COLO668 (cell line): ENCODE results near the gene P2RX1.
"Not testable (repeated sequence)": the region's sequence is repeated elsewhere in the genome, so short reads cannot be mapped to it uniquely, and the experiment has no call there.

ENCODE experiments used
- DNase-seq: peaks from one replicate; lab custom pipeline; 2025; ENCODE audit not compliant: unreplicated experiment; lab: John Stamatoyannopoulos, UW

P2RX1 gene

DNA sequence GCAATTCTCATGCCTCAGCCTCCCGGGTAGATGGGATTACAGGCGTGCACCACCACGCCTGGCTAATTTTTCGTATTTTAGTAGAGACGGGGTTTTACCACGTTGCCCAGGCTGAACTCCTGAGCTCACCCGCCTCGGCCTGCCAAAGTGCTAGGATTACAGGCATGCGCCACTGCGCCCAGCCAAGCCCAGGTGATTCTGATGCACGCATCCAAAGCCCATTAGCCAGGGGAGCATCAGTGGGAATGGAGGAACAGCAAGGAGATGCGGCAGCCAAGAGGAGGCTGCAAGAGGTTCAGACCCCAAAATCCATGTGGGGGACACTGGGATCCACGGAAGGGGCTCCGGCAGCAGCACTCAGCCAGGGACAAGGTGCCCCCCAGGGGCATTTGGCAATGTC is 35.9 kb upstream of the P2RX1 start:
- no peak for DNase-seq

DNA sequence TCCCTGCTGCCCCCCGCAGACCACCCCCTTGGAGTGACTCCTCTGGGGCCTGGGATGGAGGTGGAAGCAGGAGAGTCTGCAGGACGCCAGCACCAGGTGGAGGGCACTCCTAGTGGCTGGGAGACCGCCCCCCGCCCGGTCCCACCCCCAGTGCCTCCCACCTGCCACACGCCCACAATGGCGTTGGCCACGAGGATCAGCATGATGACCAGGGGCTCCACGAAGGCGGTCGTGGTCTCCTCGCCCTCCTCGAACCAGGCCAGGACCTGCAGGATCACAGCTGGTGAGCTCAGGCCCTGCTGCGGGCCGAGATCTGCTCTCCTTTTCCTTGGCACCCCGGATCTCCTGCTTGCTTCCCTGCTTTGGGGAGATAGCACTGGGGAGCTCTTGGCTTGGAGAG is 35.2 kb upstream of the P2RX1 start:
- DNase-seq = no peak

- DNase-seq = no peak
Measured at GRCh38 chr17:3951003-3951402, 34.7 kb upstream of the P2RX1 start.

- DNase-seq = no peak
Measured at GRCh38 chr17:3950584-3950983, 34.3 kb upstream of the P2RX1 start.

DNA sequence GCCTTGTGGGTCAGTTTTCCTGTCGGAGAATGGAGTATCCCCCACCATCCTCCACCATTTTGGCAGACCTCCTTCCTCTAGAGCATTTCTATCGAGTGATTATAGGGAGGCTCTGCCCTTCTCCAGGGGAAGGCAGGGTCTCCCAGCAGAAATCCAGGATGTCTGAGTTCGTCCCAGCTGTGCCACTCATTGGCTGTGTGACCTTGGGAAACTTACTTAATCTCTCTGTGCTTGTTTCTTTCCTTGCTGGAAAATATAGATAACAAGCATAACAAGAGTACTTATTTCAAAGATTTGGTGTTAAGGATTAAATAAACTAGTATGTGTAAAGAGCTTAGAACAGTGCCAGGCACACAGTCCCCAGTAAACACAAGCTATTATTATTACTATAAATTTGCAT is 33.2 kb upstream of the P2RX1 start:
- DNase-seq = no peak

DNA sequence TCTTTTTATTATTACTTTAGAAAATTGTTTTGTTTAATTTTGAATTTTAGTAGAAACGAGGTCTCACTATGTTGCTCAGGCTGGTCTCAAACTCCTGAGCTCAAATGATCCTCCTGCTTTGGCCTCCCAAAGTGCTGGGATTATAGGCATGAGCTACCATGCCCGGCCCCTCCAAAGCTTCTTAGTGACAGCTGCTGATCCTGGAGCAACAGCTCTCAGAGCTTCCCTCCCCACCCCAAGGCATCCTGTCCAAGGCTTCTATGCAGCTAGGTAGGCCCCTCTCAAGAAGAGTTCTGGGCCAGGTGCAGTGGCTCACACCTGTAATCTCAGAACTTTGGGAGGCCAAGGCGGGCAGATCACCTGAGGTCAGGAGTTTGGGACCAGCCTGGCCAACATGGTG is 32.3 kb upstream of the P2RX1 start:
- not testable (repeated sequence) for DNase-seq

DNA sequence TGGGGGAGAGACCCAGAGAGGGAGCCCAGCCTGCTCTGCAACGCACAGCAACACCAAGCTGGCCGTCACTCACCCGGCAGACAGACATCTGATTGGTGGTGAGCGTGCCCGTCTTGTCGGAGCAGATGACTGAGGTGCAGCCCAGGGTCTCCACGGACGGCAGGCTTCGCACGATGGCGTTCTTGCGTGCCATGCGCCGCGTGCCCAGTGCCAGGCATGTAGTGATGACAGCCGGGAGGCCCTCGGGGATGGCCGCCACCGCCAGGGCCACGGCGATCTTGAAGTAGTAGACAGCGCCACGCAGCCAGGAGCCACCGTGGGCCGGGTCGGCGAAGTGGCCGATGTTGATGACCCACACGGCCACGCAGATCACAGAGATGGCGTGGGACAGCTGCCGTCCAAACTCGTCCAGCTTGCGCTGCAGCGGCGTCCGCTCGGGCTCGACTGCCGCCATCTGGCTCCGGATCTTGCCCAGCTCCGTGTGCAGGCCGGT is 31.1 kb upstream of the P2RX1 start:
- DNase-seq = no peak

- DNase-seq = no peak
Measured at GRCh38 chr17:3946711-3947235, 30.5 kb upstream of the P2RX1 start.

DNA sequence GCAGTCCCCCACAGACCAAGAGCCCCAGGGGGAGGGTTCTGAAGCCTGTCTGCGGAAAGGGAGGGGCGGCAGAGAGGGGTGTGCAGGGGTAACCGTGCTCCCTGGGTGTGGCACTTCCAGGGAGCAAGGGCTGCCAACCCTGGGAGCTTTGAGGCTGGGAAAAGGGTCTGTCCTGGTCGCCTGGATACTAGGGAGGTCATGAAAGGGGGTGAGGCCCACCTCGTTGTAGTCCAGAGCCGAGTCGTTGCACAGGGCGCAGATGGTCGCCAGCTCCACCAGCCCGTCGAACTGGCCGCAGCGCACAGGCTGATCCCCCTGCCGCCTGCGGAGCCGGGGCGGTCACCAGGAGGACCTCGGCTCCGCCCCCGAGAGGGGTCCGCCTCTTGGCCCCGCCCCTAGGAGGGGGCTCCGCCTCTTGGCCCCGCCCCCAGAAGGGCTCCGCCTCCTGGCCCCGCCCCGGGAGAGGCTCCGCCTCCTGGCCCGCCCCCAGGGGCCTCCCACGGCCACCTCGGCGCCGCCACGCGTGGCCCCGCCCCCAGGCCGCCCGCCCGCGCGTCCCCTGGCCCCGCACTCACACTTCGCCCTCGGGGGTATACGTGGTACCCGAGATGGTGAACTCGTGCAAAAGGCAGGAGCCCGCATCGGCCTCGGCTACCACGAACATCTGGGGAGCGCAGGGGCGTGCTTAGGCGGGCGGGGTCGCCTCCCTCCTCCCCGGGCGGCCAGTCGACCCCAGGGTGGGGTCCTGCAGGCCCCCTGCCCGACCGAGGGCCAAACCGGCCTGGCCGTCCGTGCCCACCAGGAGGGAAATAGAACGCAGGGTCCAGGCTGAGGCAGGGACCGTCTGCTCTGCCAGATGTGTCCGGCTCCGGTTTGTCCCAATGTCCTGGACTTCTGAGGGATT is 28.5 kb upstream of the P2RX1 start:
- DNase-seq = peak; percentile 26

DNA sequence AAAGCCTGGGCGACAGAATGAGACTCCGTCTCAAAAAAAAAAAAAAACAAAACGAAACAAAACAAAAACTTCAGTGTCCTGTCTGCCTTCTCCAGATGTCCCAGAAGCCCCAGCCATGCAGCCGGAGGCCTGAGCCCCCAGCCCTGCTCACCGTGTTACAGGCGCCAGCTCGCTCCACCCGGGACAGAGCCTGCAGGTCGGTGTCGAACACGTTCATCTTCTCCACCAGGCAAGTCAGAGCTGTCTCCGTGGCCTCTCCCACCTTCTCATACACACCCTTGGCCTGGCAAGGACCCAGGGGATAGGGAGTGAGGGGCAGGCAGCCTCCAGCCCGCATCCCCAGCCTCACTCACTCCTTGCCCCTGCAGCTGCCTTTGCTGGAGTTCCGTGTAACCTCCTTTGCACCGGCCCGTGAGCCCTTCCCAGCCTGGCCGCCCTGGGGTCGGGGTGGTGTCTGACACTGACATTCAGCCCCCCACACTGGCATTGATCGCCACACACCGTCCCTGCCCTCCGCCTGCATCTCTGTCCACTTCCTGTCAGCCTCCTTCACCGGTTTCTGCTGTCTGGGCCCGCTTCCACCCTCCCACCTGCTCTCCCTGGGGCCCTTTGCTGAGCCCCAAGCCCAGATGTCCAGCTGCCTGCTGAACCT is 27.1 kb upstream of the P2RX1 start:
- DNase-seq = no peak

- DNase-seq = no peak
Measured at GRCh38 chr17:3940965-3941698, 24.9 kb upstream of the P2RX1 start.

DNA sequence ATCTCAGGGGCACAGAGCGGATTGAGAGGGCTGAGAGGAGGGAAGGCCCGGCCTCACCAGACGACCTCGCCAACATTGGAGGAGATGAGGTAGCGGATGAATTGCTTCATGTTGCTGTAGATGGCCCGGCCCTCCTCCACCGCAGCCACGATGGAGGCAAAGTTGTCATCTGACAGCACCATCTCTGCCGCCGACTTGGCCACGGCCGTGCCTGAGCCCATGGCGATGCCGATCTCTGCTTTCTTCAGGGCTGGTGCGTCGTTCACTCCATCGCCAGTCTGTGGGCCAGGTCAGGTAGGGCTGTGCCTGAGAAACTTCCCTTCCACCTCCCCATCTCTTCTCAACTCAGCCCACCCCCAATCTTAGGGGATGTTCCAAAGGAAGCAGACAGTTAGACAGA is 21.1 kb upstream of the P2RX1 start:
- no peak for DNase-seq

GRCh38 chr17:3935825-3936355 is 19.6 kb upstream of the P2RX1 start:
- no peak for DNase-seq

DNA sequence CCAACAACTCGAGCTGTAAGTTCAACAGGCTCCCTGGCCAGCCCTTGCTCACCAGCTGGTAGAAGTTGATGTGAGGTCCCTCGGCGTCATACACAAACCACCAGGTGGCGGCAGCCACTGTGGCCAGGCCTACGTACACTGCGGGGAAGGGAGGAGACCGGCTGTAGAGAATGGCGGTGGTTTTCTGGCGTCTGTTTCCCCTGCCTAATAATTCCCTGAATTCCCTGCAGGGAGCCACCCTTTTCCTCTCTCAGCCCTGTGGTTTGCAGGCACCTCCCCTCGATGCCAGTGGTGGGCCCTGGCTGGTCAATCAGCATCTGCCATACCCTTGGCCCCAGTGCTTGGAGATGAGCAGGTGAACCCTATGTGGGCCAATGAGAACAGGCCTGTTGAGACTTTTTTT is 18.9 kb upstream of the P2RX1 start:
- DNase-seq = peak; percentile 53

- no peak for DNase-seq
Measured at GRCh38 chr17:3929764-3930163, 13.5 kb upstream of the P2RX1 start.

- no peak for DNase-seq
Measured at GRCh38 chr17:3929181-3929580, 12.9 kb upstream of the P2RX1 start.

GRCh38 chr17:3928406-3928805 is 12.1 kb upstream of the P2RX1 start:
- no peak for DNase-seq

DNA sequence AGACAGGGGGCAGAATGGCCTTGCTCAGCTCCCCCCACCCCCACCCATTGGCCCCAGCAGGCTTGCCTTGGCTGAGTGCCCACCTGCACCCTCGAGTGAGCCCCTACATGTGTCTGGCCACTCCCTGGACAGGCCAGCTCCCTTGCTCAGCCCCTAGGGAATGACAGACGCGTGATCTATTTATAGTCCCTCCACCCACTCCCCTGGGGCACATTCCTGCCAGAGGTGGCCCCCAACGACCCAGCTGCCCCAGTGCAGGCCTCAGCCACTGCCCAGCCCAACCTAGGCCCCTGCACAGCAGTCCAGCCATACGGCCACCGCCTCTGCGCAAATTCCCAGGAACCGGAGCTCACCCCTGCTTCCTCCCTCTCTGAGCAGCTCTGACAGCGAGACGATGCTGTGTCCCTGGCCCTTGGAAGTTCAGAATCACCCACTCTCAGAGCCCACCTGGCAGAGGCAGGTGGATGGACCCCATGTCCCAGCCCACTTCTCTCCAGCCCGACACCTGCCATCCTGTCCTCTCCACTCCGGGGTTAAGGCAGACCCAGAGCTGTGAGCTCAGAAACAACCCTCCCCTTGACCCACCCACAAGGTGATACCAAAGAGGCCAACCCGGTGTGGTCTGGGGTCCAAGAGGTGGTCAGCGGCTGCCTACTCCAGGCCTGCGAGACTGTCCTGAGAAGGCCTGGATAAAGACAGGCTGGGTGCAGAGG is 11.5 kb upstream of the P2RX1 start:
- no peak for DNase-seq

- DNase-seq = no peak
Measured at GRCh38 chr17:3926860-3927627, 10.8 kb upstream of the P2RX1 start.
